NK-92 (cell line): ENCODE data around the gene COL18A1.

ENCODE experiments used
- DNase-seq: peaks from one replicate; lab custom pipeline; 2025; ENCODE audit not compliant: unreplicated experiment; lab: John Stamatoyannopoulos, UW

Gene COL18A1

GRCh38 chr21:45381865-45382696 lies 22.9 kb upstream of the COL18A1 start:
- DNase-seq: no peak

GRCh38 chr21:45382697-45382997 lies 22.3 kb upstream of the COL18A1 start:
- DNase-seq: no peak

GRCh38 chr21:45383111-45383614 lies 21.8 kb upstream of the COL18A1 start:
- no peak for DNase-seq

- no peak for DNase-seq
Measured at GRCh38 chr21:45383615-45384201, 21.3 kb upstream of the COL18A1 start.

GRCh38 chr21:45384656-45385548 lies 20.1 kb upstream of the COL18A1 start:
- no peak for DNase-seq

GRCh38 chr21:45385549-45386050 lies 19.4 kb upstream of the COL18A1 start:
- DNase-seq: no peak

GRCh38 chr21:45386336-45386727 lies 18.6 kb upstream of the COL18A1 start:
- no peak for DNase-seq

- no peak for DNase-seq
Measured at GRCh38 chr21:45386728-45387371, 18.1 kb upstream of the COL18A1 start.

- DNase-seq: no peak
Measured at GRCh38 chr21:45387506-45387905, 17.5 kb upstream of the COL18A1 start.

GRCh38 chr21:45388011-45388521 lies 16.9 kb upstream of the COL18A1 start:
- no peak for DNase-seq

GRCh38 chr21:45388611-45389296 lies 16.2 kb upstream of the COL18A1 start:
- no peak for DNase-seq

- no peak for DNase-seq
Measured at GRCh38 chr21:45390121-45390751, 14.7 kb upstream of the COL18A1 start.

GRCh38 chr21:45390831-45391742 lies 13.9 kb upstream of the COL18A1 start:
- no peak for DNase-seq

- DNase-seq: no peak
Measured at GRCh38 chr21:45391743-45392572, 13.0 kb upstream of the COL18A1 start.

GRCh38 chr21:45392573-45392971 lies 12.4 kb upstream of the COL18A1 start:
- DNase-seq: no peak

GRCh38 chr21:45393021-45393420 lies 11.9 kb upstream of the COL18A1 start:
- no peak for DNase-seq

- no peak for DNase-seq
Measured at GRCh38 chr21:45393833-45394638, 10.9 kb upstream of the COL18A1 start.
